ENCODE measurements around the gene SLC6A20.

The SLC6A20 gene

GRCh38 chr3:45800611-45801010, 4.3 kb upstream of the SLC6A20 start:
- DNase-seq (ENCODE audit: low read depth) = no peak

GRCh38 chr3:45799586-45799985, 3.2 kb upstream of the SLC6A20 start:
- DNase-seq (ENCODE audit: low read depth) = no peak

- no peak for DNase-seq (ENCODE audit: low read depth)
These were observed 1.7 kb upstream of the SLC6A20 start for GRCh38 chr3:45798034-45798433.

GRCh38 chr3:45796902-45797637, 734 bp upstream of the SLC6A20 start:
- no peak for DNase-seq (ENCODE audit: low read depth)

GRCh38 chr3:45795509-45795881, 841 bp downstream of the SLC6A20 start:
- no peak for DNase-seq (ENCODE audit: low read depth)

DNA sequence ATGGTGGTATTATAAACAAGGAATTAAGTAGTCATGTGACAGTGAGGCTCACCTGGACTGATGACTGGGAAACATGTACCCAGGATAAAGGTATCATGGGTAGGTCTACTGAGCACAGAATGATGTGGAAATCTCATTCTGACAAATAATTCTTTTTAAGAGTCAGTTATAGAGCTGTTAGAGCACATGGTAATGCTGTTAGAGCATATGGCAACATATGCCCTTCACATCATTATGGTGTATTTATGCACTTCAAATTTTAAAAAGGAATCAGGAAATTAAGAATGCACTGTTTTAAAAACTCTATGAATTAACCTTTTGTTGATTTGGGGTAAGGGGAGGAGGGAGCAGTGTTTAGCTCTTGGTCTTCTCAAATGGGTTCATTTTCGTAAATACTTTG, 1.7 kb downstream of the SLC6A20 start:
- DNase-seq (ENCODE audit: low read depth) = no peak

DNA sequence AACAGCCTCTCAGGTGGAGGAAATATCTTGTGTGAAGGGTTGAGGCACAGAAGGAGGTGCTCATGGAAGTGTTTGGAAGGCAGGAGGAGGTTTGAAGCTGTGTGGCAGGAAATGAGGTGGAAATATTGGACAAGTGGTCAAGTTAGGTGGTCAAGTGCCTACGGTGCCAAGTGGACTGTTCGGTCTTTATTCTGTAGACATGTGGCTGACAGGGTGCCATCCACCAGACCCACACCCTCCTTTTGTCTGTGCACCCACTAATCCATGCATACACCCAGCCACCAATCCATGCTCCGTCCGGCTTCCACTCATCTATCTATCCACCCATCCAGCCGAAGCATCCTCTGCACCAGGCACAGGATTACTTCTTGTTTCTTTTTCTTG, 2.2 kb downstream of the SLC6A20 start:
- DNase-seq (ENCODE audit: low read depth) = no peak

DNA sequence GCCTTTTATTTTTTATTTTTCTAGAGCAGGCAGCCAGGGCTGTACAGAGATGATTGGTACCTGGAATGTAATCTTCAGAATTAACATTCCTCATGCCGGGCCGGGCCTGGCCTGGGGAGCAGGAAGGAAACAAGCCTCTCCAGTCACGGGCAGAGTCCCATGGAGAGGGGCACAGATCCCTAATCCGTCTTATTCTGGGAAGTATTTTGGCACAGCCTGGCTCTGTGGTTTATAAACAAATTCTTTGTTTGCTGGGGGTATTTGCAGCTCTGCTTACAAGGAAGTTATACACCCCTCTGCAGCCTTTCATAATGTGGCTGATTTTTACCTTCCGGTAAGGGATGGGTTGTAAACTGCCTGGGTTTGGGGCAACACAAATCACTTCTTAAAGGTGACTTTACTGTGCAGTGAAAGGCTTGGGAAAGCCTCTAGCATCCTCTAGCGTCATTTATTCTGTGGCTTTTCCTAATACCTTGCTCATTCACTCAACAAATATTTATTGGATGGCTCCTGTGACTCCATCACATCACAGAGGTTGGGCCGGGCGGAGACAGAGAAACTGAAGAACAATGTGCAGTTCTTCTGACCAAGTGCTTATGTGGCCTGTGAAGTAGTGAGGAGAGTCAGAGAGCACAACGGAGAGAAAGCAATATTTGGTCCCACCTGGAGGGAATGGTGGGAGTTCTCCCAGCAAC, 2.7 kb downstream of the SLC6A20 start:
- DNase-seq (ENCODE audit: low read depth) = no peak

GRCh38 chr3:45792516-45793172, 3.7 kb downstream of the SLC6A20 start:
- no peak for DNase-seq (ENCODE audit: low read depth)

GRCh38 chr3:45792036-45792435, 4.3 kb downstream of the SLC6A20 start:
- DNase-seq (ENCODE audit: low read depth) = no peak

DNA sequence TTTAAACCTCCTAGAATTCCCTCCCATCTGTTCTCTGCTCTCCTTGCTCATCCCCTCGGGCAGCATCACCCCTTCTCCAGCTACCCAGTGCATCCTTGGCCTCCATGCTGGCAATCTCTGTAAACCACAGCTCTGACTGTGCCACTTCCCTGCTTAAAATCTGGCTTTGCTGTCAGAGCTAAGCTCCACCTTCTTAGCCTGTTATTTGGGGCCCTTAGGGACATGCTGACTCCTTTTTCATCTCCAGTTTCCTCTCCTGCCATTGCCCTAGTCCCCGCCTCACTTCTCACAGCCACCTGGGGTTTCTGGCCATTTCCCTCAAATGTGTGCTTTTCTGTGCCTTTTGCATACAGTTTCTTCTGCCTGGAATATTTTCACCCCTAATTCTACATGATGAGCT, 5.7 kb downstream of the SLC6A20 start:
- DNase-seq (ENCODE audit: low read depth) = no peak

DNA sequence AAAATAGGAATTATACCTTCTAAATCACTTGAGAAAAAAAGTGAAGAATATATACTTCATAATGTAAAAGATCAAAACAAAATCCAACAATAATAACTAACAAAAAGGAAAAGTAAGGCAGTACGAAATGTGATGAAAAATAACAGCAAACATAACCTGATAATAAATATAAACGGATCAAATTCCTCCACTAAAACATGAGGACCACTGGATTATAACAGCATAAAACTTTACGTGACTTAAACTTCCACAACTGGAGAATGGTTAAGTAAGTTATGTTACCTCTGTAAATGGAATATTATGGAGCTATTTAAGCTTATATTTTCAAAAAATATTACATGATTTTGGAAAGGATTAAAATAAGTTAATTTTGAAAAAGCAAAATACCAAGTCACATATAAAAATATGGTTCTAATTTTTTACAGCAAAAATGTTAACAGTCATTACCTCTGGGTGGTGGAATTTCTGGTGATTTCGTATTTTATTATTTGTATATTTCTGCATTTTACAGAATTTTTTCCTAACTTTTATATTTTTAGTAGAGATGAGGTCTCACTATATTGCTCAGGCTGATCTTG, 7.0 kb downstream of the SLC6A20 start:
- DNase-seq (ENCODE audit: low read depth) = no peak

DNA sequence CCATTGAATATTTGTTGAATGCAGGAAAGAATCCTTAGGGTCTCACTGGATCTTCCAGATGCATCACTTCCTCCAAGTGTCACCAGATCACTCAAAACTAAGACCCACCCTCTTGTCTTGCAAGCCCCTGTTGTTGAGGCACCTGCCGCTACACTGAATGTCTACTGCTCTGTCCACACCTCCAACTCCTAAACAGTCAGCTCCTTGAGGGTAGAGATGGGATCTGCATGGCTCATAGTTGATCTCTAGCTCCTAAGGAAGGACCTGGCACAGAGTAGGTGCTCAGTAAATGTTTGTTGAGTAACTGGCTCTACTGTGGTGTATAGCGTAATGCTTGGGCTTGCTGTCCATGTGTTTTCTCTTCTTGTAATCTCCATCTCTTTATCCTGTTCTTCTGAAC, 8.8 kb downstream of the SLC6A20 start:
- no peak for DNase-seq (ENCODE audit: low read depth)

DNA sequence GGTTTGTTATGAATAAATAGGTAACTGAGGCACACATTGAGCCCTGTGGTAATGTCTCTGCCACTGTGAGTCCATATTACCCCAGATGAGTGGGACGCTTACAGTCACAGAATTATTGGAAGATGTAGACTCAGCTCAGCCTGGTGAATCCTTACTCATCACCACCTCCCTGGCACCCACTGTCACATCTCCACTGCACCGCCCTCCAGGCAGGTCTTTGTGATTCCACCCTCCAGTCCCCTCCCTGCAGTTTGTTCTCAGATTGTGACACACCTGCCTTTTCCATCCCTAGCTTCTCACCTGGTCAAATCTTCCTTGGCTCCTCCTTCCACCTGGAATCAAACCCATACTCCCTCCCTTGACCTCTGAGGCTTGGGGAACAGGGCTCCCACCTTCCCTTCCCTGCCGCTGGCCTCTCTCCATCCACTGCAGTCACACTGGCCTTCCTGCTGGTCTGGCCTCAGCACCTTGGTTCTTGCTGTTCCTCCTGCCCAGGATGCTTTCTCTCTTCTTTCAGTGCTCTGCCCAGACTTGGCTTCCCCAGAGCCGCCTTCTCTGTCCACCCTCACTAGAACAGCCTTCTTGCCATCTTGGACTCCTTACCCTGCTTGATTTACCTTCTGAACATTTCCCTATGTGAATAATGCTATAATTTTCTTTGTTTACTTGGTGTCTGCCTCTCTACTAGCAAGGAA, 9.4 kb downstream of the SLC6A20 start:
- DNase-seq (ENCODE audit: low read depth) = no peak

DNA sequence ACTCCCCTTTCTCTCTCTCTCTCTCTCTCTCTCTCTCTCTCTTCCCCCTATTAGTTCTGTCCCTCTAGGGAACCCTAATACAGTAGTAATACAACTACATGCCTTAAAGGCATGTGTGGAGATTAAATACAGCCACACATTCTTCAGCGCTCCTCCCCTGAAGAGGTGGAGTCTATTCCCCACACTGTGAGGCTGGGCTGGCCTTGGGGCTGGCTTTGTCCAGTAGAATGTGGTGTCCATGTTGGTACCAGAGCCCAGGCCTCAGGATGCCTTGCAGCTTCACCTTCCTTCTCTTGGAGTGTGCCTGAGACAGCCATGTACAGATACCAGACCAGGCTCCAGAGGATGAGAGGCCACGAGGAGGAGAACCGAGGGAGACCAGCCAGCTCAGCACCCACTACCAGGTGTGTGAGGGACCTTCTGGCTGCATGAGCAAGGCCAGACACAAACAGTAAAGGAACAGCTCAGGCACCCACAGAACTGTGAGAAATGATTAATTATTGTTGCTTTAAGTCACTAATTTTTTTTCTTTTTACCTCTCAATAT, 10.7 kb downstream of the SLC6A20 start:
- no peak for DNase-seq (ENCODE audit: low read depth)

- no peak for DNase-seq (ENCODE audit: low read depth)
These were observed 12.7 kb downstream of the SLC6A20 start for GRCh38 chr3:45783667-45784066.

DNA sequence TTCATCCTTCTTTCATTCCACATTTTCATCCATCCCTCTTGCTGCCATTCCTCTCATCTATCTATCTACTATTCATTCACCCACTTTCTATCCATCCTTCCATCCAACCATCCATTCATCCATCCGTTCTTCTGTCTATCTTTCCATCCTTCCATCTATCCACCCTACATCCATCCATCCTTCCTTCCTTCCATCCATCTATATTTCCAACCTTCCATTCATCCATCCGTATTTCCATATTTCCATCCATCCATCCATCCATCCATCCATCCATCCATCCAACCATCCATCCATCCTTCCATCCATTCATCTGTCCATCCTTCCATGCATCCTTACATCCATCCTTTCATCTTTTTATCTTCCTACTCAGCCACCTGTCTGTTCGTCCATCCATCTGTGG, 14.0 kb downstream of the SLC6A20 start:
- DNase-seq (ENCODE audit: low read depth) = no peak

DNA sequence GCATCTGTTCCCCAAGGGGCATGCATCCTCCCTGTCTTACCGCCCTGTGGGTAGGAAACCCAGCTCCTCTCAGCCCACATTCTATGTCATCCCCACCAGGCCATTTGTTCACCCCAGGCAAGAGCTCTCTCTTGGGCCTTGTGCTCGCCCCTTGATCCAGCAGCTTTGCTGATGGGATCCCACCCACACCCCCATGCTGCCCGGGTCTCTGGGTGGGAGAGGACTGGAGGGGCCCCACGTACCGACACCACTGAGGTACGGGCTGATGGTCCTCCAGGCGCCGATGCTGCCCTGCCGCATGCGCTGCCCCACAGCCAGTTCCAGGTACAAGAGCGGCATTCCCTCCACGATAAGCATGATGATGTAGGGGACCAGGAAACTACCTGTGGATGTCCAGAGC, 14.5 kb downstream of the SLC6A20 start:
- no peak for DNase-seq (ENCODE audit: low read depth)

- no peak for DNase-seq (ENCODE audit: low read depth)
These were observed 15.1 kb downstream of the SLC6A20 start for GRCh38 chr3:45781271-45781670.

DNA sequence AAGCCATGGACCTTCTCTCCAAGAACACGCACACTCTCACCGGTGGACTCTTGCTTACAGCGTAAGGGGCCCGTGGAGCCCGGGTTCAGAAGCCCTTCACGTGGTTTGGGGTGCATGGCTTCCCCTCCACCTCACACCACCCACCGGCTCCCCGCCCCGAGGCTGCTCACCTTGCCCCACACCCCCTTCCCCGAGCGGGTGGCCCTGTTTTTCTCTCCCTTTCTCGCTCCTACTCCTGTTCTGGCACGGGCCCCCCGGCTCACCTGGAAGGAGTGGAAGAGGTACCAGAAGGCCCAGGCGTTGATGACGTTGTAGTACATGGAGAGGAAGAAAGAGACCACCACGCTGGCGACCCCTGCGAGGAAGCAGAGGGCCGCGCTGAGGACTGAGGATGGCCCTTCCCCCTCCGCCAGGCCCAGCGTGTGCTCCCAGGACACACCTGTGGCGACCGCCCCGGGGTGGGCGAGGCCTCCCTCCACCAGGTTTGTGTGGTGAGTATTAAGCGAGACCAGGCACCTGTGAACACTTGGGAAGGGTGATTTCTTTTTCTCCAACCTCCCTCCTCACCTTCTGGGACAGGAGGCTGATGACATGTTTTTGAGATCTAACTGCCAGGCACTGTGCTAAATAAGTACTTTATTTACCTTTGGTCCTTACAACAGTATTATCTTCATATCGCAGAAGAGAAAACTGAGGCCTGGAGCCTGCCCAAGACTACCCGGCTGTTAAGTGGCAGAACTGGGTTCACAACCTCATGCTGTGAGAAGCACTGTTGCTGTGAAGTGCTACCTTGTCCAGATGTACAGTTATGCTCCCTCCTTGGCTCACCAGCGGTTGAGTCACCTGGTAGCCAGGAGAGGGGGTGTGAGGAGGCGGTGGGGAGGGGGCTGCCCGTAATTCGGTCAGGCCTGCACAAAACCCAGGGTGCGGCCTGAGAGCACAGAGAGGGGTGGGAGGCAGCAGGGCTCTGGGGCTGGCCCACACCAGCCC, 16.3 kb downstream of the SLC6A20 start:
- no peak for DNase-seq (ENCODE audit: low read depth)

GRCh38 chr3:45778761-45779201, 17.6 kb downstream of the SLC6A20 start:
- DNase-seq (ENCODE audit: low read depth) = no peak

Data from stimulated activated CD8-positive, alpha-beta memory T cell treated with anti-CD3 and anti-CD28 coated beads, Interleukin-12 subunit alpha, Interleukin-12 subunit beta, amount 100 ng/mL, for 1 hour (primary cell).